ENCODE results near the gene ZMAT3. TPM values are rescaled to one million over a fixed set of nuclear protein-coding genes. Genes with fewer than 3 reads are reported as not detected.
"Not testable (repeated sequence)": the region's sequence is repeated elsewhere in the genome, so short reads cannot be mapped to it uniquely, and the experiment has no call there.

Gene ZMAT3
- polyA plus RNA-seq, 3 donors: 8.6 to 9.4 (median 9.2) TPM

DNA sequence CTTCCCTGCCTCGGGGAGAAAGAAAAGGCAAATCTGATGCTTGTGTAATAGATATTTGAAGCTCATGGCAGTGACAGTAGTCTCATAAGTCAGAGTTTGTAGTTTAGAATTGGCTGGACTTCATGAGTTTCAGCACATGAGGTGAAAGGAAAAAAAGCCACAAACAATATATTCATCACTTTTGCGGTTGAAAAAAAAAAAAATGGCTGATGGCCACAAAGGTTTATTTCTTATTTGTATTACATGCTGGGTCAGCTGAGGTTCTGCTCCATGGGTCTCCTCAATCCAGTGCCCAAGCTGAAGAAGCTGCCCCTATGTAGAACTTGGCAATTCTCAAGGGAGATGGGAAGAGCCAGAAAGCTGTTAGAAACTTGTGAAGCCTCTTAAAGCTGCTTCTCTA, 2.2 kb upstream of the ZMAT3 start:
- DNase-seq (ENCODE audit: extremely low read depth in 1 of 11, low read depth in 9 of 11, low spot score in 4 of 11): no peak

DNA sequence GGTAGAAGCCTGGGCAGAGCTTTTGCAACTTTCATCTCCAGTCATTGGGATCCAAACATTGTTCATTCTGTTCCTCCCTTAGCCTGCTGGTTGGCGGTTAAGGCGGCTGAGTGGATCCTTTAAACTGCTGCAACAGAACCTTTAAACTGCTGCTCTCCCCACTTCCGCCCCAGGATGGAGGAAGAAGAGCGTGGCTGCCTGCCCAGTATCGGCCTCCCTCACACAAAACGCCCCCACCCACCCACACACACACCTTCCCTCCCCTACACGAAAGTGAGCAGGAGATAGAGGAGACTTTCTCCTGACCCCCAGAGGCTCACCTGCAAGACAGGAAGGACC, 460 bp upstream of the ZMAT3 start:
- DNase-seq (ENCODE audit: extremely low read depth in 1 of 11, low read depth in 9 of 11, low spot score in 4 of 11): peak in 7 of 11 donors; percentile 8 to 23 (median 11)

DNA sequence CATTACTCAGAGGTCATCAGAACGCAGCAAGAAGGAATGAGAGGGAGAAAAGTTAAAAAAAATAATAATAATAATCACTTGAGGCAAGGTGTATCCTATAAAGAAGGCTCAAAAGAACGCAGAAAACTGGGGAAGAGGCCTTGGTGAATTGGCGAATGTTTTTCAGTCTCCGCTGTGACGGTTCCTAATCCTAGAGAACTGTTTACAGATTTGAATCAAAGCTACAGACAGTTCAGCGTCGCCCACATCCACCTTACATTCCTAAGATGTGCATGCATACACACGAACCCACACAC, 634 bp downstream of the ZMAT3 start:
- no peak for DNase-seq (ENCODE audit: extremely low read depth in 1 of 11, low read depth in 9 of 11, low spot score in 4 of 11)

DNA sequence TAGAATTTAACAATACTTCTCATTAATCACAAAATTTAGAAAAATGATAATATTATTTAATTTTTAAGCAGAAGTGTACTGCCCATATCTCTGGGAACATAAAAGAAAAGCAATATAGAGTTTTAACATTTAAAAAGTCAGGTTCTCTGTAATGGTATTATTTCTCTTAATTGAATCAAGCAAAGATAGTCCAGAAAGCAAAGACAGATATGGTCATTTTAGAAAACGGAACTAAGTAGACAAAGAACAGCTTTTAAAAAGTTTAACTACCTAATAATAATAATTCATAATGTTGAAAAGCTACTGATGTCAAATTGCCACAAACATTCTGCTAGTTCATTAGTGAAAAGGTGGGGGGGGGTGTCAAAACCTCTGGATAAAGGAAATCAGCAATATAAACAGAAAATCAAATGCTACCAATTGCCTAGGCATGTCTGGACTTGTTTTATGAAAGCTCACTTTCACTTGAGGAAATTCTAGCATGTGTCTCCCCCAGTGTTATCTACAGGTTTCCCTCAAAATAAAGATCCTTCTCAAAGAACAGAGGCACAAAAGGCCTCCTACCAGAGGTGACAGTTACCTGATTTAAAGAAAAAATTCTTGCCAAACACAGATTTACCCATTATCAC, 1.7 kb downstream of the ZMAT3 start:
- no peak for DNase-seq (ENCODE audit: extremely low read depth in 1 of 11, low read depth in 9 of 11, low spot score in 4 of 11)

DNA sequence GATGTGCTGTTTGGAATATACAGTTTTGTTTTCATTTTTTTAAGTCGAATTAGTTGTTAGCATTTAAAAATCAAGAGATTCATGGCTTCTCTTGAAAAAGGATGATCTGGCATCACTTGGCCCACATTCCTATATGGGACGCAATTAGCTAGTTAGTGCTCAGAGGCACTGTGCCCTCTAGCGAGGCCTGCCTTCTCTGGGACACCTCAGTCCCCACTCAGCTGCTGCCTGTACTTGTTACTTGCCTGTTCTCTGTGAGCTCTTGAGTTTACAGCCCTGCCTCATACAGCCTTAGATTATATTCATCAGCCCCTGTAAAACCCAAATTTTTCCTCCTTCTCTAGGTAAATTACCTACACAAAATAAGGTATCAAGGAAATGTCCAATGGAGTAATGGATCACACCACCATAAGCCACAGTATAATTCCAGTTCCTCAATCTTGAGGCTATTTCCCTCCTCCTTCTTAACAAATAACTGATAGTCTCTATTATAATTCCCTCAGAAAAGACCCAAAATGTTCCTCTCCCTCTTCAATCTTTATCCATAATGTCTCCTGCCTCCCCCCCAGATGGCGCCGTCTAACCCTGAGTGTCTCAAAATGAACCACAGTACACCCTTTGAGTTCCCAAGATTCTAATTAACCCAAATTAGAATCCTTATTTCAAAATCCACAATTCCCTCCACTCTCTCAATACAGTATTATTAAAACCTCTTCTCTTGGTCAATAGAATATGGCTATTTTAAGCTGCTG, 2.7 kb downstream of the ZMAT3 start:
- no peak for DNase-seq (ENCODE audit: extremely low read depth in 1 of 11, low read depth in 9 of 11, low spot score in 4 of 11)

DNA sequence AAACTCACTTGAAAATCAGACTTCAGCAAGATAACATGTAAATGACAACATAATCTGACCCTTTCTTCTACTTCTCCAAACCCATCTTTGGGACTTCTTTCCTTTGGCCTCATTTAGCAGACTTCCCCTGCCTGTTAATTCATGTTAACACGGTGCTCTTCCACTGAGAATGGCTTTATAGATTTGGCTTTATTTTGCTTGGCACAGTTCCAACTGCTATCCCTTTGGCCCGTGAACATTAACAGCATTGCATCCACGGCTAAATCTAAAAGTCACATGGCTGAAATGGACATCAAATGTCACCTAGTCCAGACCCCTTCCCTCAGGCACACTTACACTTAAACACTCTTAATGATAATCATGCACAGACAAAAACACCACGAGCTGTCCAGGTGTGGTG, 3.8 kb downstream of the ZMAT3 start:
- DNase-seq (ENCODE audit: extremely low read depth in 1 of 11, low read depth in 9 of 11, low spot score in 4 of 11): no peak

DNA sequence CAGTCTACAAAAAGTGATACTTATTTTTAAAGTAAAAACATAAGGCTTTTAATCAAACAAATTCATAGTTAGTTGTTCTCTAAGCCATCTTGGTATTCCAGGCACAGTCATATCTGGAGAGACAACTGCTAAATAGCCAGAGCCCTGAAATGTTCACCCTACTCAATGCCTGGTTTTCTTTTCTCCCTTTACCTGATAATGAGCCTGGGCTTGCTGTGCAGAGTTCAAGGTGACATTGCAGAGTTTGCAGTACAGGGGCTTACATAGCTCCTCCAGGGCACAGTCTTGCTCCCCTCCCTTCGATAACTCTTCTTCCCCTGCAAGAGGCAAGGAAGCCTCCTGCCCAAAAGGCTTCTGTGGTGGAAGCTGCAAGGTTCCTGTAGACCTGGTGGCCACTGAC, 4.3 kb downstream of the ZMAT3 start:
- no peak for DNase-seq (ENCODE audit: extremely low read depth in 1 of 11, low read depth in 9 of 11, low spot score in 4 of 11)

DNA sequence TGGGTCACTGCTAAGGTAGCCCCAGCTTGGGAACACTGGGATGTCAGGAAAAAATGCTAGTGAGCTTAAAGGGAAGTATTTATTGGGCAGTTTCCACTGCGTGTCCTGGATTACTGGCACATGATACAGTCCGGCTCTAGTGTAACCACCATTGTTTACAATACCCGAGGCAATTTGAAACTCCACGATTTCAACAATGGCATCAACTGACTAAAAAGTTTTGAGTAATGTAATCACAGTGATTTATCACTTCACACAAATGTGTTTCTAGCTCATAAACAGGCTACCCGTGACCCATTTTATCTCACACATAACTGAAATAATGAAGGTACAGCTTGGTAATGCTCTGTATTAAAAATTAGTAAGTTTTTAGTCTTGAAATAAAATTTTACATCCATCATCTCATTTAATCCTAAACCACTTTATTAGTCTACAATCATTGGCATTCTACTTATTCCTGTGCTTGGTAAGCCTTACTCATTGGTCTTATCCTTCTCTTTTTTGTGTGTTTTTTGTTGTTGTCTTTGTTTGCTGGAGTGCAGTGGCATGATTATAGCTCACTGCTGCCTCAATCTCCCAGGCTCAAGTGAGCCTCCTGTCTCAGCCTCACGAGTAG, 7.6 kb downstream of the ZMAT3 start:
- DNase-seq (ENCODE audit: extremely low read depth in 1 of 11, low read depth in 9 of 11, low spot score in 4 of 11): no peak

DNA sequence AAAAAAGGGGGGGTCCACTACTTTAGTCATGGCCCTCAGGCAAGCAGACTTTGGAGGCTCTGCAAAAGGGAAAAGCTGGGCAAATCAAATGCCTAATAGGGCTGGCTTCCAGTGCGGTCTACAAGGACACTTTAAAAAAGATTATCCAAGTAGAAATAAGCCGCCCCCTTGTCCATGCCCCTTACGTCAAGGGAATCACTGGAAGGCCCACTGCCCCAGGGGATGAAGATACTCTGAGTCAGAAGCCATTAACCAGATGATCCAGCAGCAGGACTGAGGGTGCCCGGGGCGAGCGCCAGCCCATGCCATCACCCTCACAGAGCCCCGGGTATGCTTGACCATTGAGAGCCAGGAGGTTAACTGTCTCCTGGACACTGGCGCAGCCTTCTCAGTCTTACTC, 15.3 kb downstream of the ZMAT3 start:
- no peak for DNase-seq (ENCODE audit: extremely low read depth in 1 of 11, low read depth in 9 of 11, low spot score in 4 of 11)

DNA sequence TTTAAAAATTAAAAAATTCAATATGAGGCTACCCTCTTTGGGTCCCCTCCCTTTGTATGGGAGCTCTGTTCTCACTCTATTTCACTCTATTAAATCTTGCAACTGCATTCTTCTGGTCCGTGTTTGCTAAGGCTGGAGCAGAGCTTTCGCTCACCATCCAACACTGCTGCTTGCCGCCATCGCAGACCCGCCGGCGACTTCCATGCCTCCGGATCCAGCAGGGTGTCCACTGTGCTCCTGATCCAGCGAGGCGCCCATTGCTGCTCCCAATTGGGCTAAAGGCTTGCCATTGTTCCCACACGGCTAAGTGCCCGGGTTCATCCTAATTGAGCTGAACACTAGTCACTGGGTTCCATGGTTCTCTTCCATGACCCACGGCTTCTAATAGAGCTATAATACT, 17.0 kb downstream of the ZMAT3 start:
- not testable (repeated sequence) for DNase-seq (ENCODE audit: extremely low read depth in 1 of 11, low read depth in 9 of 11, low spot score in 4 of 11)

DNA sequence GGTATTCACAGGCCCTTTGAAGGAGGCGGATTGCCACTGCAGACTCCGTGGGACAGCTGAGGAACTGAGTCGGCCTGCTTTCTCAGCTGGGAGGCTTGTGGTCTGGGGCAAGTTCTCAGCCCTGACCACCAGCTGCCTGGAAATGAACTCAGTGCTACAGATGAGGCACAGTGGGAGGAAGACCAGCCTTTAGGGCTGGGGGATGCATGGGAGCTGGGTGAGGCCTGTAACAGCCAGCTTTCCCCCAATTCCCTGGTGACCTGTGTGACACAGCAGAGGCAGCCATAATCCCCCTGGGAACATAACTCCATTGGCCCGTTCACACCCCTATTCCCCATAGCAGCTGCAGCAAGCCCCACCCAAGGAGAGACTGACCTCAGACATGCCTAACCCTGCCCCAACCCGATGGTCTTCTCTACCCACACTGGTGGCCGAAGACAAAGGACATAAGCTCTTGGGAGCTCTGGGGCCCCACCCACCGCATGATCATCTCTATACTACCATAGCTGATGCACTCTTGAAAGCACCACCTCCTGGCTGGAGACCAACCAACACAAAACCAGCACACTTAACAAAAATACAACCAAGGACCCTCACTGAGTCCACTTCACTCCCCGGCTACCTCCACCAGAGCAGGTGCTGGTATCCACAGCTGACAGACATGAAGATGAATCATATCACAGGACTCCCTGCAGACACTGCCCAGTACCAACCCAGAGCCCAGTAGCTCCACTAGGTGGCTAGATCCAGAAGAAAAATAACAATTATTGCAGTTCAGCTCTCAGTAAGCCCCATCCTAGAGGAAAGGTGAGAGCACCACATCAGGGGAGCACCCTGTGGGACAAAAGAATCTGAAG, 24.9 kb downstream of the ZMAT3 start:
- DNase-seq (ENCODE audit: extremely low read depth in 1 of 11, low read depth in 9 of 11, low spot score in 4 of 11): no peak

DNA sequence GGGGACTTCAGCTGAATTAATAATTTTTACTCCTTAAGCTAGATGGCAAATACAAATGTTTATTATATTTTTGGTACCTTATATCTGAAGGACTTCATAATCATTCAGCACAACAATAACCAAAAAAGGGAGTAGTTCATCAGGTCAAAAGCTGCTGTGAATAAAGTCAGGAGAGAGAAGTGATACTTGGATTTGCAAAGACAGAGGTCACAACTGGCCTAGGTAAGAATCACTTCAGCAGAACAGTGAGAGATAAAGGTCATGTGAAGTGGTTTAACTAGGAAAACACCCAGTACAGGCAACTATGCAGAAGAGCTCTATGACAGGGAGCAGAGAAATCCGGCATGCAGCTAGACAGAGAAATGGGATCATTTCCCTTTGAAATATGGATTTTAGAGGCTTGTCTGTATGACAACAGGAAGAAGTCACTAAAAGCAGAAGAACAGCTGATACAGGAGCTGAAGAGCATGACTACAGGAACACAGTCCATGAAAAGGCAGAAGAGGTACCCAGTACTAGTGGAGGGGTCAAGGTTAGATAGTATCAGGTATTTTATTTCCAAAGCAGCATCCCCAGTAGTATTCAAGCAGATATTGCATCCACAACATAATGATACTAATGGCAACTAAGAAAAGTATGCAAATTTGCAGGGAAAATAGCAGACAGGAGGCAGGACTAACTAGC, 25.7 kb downstream of the ZMAT3 start:
- DNase-seq (ENCODE audit: extremely low read depth in 1 of 11, low read depth in 9 of 11, low spot score in 4 of 11): no peak

DNA sequence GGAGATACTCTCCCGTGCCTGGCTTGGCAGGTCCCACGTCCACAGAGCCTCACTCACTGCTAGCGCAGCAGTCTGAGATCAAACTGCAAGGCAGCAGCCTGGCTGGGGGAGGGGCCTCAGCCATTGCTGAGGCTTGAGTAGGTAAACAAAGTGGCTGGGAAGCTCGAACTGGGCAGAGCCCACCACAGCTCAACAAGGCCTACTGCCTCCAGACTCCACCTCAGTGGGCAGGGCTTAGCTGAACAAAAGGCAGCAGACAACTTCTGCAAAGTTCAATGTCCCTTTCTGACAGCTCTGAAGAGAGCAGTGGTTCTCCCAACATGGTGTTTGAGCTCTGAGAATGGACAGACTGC, 32.7 kb downstream of the ZMAT3 start:
- DNase-seq (ENCODE audit: extremely low read depth in 1 of 11, low read depth in 9 of 11, low spot score in 4 of 11): not testable (repeated sequence)

DNA sequence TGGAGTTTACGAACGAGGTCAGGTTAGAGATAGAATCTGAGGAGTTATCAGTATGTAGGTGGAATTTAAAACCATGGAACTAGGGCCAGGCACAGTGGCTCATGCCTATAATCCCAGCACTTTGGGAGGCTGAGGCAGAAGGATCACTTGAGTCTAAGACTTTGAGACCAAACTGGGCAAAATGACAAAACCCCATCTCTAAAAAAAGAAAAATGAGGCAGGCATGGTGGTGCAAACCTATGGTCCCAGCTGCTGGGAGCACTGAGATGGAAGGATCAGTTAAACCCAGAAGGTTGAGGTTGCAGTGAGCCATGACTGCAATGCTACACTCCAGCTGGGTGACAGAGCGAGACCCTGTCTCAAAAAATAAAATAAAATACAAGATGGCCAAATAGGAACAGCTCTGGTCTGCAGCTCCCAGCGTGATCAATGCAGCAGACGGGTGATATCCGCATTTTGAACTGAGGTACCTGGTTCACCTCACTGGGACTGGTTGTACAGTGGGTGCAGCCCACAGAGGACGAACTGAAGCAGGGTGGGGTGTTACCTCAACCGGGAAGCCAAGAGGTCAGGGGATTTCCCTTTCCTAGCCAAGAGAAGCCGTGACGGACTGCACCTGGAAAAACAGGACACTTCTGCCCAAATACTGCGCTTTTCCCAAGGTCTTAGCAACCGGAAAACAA, 33.3 kb downstream of the ZMAT3 start:
- DNase-seq (ENCODE audit: extremely low read depth in 1 of 11, low read depth in 9 of 11, low spot score in 4 of 11): no peak

DNA sequence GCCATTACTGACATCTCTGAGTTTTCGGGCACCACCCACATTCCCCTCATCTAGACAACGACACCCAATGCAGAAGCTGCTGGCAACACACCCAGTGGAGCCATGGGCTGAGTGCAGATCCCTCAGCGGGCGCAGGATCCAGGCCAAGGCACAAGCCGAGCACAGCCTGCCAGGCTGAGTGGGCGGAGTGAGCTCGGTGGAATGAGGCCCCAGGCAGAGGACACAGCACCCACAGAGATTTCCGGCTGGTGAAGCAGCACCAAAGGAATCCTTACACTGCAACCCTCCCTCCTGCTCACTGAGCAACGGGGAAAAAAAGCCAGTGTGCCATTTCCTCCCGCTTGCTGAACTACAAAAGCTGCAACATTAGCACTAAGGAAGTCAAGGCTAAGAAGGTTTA, 34.3 kb downstream of the ZMAT3 start:
- no peak for DNase-seq (ENCODE audit: extremely low read depth in 1 of 11, low read depth in 9 of 11, low spot score in 4 of 11)

DNA sequence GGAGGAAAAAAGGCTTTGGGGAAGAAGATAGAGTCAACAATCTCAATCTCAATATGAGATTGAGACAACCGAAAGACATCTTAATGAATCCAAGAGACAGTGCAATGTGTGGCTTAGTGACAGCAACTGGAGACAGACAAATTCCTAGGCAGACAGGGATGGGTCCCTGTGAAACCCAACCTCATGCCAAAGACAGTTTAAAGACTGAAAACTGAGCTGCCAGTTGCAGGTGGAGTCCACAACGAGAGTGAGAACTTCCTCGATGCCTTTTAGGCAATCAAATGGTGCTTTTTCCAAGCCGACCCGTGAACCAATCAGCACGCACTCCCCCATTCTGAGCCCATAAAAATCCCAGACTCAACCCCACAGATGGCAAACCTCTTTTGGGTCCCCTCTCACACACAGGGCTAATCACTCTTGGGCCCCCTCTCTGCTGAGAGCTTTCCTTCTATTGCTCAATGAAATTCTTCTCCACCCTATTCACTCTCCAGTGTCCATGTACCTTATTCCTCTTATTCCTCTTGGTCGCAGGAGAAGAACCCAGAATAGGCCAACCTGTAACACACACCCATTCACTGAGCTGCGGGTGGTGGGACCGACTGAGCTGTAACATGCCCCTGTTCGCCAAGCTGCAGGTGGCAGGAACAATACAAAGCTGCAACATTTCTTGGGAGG, 34.8 kb downstream of the ZMAT3 start:
- DNase-seq (ENCODE audit: extremely low read depth in 1 of 11, low read depth in 9 of 11, low spot score in 4 of 11): no peak

DNA sequence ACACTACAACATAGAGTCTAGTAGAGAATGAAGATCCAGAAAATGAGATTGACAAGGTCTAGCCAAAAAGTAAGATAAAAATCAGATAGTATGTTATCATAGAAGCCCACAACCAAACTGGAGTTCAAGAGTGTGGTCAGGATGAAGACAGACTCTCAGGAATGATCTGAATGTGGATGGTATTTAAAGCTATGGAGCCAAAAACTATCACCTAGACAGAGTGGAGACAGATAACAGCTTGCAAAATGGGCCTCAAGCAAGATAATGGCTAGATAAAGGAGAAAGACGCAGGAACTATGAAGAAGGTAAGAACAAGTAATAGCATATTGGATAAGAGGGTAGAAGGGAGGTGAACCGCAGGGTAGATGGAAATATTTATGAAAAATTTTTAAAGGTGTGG, 35.4 kb downstream of the ZMAT3 start:
- no peak for DNase-seq (ENCODE audit: extremely low read depth in 1 of 11, low read depth in 9 of 11, low spot score in 4 of 11)

DNA sequence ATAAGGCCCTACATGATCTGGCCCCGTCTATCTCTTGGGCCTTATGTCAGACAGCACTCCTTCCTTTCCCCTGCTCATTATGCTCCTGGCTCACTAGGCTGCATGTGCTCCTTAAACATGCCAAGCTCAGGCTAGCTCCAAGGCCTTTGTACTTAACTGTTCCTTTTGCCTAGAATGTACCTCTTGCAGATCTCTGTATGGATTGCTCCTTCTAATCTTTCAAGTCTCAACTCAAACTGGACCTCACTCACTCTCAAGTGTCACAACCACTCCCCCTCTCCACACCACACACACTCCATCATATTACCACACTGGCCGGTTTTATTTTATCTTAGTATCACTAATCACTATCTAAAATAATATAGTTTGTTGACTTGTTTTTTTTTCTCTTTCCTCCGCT, 36.4 kb downstream of the ZMAT3 start:
- DNase-seq (ENCODE audit: extremely low read depth in 1 of 11, low read depth in 9 of 11, low spot score in 4 of 11): no peak

DNA sequence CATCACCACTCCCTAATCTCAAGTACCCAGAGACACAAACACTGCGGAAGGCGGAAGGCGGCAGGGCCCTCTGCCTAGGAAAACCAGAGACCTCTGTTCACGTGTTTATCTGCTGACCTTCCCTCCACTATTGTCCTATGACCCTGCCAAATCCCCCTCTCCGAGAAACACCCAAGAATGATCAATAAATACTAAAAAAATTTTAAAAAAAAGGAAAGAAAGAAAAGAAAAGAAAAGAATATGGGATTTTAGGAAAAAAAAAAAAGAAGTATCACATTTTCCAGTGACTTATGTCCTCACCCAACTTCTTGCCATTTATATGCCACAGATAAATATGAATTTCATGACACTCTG, 38.3 kb downstream of the ZMAT3 start:
- not testable (repeated sequence) for DNase-seq (ENCODE audit: extremely low read depth in 1 of 11, low read depth in 9 of 11, low spot score in 4 of 11)

All from renal cortex interstitium (tissue), 11 donors.